CD4-positive, alpha-beta T cell treated with Interleukin-2 at 100 ng/mL for 4 hours (primary cell): ENCODE measurements around the gene TULP4.
"Not testable (repeated sequence)": the region's sequence is repeated elsewhere in the genome, so short reads cannot be mapped to it uniquely, and the experiment has no call there.

ENCODE experiments used
- DNase-seq: peaks from one replicate; pipeline ENCODE4 v3.0.0-alpha.2; 2020; ENCODE audit warnings: low spot score

Gene TULP4

DNA sequence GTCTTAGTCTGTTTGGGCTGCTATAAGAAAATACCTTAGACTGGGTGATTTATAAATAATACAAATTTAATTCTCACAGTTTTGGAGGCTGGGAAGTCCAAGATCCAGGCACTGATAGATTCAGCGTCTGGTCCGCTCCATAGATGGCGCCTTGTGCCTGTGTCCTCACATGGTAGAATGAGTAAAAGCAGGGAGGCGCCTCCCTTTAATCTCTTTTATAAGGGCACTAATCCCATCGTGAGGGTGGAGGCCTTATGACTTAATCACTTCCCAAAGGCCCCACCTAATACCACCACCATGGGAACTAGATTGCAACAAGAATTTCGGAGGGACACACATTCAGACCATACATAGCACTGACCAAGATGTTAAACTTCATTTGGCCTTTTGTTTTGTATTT is 156.4 kb downstream of the TULP4 start:
- no peak for DNase-seq

DNA sequence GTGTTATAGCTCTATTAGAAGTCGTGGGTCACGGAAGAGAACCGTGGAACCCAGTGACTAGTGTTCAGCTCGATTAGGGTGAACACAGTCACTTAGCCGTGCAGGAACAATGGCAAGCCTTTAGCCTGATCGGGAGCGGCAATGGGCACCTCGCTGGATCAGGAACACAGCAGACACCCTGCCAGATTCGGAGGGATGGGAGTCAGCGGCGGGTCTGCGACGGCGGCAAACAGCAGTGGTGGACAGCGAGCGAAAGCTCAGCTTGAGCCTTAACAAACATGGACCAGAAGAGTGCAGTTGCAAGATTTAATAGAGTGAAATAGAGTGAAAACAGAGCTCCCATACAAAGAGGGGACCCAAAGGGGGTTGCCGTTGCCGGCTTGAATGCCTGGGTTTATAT is 157.8 kb downstream of the TULP4 start:
- not testable (repeated sequence) for DNase-seq

DNA sequence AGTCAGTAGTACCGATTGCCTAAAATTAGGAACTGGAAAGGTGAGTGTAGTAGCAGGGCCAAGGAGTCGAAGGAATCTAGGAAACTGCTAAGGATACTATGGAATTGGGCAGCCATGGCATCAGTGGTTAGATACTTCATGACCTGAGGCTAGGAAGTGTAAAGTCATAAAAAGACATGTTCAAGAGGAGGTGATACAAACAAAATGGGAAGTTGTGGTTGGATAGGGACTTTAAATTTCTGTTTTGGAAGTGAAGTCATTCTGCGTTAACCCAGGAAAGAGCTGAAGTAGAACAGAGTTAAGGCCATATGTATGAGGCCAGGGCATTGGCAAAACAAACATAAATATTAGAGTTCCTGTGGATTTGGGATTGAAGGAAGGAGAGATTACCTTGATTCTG is 159.1 kb downstream of the TULP4 start:
- DNase-seq: no peak

DNA sequence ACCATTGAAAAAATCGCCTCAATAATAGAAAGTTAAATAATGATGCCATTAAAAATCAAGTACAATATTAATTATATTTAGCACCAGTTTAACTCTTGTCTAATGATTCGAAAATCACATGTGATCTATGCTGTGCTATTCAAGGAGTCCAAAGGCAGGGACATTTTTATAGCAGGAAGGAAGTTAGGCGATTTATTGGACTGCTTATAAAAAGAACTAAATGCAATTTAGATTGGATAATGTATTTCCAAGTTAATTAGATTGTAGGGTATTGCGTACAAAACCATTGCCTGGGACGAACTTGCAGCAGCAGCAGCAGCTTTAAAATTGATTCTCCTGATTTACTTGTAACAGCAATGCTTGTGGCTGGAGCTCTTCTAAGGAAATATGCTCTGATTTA is 160.2 kb downstream of the TULP4 start:
- DNase-seq: no peak

DNA sequence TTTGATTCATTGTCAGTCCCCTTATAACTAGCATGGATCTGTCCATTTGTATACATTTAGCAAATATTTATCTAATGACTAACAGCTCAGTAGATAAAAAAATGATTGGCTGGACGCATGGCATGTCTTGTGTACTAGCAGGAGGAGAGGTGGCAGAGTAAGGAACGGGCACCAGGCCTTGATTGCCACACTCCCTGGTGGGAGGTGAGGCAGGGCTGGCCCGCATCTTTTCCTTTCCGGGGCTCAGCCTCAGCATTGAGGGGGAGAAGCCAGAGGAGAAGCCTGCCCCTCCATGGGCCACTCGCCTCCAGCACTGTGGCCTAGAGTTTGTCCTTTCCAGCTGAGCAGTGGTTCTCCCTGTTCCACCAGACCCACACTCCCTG is 162.7 kb downstream of the TULP4 start:
- DNase-seq: no peak

DNA sequence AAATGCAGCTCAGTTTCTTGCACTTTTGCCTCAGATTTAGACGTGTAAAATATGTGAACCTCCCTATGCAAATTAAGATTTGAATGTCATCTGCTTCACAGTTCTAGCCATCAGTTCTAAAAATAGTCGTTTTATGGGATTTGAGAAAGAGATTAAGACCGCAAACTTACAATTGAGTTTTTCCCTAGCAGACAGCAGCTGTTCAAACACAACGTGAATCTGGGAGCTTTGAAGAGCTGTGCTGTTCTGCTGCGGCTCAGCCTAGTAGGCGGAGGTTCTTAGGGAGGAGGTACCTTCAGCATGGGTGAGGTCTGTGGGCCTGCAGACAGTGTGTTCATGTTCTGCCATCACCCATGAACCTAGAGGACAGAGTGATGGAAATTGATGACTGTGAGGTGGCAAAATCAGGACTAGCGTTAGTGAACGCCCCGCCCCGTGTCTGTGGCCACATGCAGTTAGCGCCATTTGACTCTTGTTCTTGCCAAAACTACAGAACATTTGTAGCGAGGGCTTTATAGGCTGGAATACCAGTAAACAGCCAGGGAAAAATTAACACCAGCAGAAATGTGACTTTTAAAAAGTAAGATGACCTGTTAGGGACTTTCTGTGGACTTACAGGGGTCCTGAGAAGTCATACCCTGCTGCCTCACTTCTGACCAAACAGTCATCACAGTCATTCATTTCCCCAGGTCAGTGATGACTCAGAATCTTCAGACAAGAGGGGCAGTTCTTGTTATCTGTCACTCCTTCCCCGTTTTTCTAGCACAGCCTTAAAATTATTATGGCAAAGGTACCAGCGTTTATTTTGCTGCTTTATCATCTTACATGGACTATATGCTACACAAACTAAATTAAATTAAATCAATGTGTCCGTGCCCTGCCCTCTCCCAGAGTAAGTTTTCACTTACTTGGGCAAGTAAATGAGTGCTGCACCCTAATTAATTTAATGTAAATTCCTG is 163.4 kb downstream of the TULP4 start:
- no peak for DNase-seq

DNA sequence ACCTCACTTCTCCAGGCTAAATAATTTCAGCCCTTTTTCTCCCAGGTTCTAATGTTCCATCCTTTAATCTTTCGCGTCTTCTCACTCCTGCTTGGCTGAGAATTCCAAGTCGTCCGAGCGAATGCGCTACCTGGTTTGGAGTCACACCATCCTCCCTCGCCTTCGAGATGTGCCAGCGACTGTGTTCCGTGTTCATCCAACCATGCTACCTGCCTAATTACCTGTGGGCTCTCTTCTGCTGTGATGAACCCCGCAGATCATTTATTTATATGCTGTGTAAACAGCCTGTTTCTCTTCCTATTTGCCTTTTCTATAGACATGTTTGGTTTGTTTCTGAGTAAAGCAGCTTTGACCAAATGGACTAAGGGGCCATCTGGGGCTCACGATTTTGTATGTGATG is 164.1 kb downstream of the TULP4 start:
- DNase-seq: no peak

DNA sequence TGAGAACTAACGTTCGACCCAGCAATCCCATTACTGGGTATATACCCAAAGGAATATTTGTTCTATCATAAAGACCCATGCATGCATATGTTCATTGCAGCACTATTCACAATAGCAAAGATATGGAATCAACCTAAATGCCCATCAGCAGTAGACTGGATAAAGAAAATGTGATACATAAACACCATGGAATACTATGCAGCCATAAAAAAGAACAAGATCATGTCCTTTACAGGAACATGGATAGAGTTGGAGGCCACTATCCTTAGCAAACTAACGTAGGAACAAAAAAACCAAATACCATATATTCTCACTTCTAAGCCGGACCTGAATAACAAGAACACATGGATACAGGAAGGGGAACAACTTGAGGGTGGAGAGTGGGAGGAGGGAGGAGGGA is 165.5 kb downstream of the TULP4 start:
- DNase-seq: not testable (repeated sequence)

DNA sequence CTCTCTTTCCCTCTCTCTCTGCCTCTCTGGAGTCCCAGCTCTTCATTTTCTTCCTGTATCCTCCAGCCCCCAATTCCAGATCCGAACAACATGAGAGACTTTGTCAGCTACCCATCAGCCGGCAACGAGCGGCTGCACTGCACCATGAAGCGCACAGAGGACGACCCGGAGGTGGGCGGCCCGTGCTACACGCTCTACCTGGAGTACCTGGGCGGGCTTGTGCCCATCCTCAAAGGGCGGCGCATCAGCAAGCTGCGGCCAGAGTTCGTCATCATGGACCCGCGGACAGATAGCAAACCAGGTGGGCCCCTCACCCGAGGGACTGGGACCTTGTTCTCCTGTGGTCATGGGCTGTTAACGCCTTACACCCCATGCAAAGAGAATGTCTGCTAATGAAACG is 168.7 kb downstream of the TULP4 start:
- no peak for DNase-seq

DNA sequence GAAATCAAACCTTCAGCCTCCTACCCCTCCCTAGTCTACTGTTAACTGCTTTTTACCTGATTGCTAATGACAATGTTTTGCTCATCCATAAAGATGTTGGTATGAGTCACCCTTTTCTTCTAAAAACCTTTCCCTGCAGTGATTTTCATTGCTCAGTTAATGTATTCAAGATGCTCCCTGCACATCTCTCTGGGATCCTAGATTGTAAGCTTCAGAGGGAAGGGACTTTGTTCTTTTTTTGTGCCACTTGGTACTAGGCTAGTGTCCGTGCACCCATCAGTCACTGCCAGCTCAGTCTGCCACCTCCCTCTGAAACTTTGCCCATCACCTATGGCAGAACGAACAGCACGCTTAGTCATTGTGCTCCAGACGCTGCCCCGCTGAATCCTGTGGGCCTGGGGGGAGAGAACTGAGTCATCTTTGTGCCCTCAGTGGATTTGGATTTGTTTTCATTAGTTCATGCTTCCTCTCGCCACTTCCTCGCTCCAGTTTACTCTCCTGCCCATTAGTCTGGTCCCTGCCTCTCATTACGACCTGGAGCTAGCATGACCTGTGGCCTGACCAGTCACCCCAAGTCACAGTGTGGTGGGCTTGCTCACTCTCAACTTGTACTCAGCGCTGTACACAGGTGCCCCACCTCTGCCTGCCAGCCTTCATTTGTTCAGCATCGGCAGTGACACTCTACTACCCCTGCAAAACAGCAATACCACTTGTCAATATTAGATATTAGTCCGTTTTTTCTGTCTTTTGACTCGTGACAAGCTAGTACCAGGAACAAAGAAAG is 169.6 kb downstream of the TULP4 start:
- DNase-seq: no peak

DNA sequence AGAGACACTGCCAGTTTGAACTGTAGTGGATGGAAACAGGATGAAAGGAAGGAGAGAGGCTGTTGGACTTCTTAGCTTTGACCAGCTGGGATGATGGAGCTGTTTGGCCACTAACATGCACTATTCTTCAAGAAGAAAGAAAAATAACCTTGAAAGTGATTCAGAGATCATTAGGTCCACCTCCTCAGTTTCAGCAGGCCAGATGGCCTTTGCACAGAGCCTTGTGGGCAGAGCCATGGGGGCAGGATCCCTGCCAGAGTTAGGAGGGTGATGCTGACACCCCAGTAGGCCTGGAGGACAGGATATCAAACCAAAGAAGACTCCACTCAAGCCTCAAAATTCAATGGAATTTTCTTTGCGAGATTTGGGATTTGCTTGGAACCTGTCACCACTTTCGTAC is 173.2 kb downstream of the TULP4 start:
- DNase-seq: no peak

DNA sequence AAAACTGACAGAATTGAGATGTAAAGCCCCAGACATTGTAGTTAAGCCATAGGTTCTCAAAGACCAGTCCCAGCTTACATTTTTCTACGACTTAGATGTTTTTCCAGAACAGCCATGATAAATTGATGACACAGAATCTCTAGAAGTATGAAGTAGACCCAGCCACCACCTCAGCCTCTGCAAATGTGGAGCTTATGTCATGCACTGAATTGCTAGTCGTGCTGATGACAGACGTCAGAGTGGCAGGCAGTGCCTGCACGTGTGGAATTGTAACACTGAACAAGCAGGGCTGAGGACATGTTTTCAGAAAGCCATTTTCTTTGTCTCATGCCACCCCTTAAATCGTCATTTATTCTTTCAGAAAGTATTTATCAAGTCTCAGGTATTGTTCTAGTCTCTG is 175.2 kb downstream of the TULP4 start:
- no peak for DNase-seq

DNA sequence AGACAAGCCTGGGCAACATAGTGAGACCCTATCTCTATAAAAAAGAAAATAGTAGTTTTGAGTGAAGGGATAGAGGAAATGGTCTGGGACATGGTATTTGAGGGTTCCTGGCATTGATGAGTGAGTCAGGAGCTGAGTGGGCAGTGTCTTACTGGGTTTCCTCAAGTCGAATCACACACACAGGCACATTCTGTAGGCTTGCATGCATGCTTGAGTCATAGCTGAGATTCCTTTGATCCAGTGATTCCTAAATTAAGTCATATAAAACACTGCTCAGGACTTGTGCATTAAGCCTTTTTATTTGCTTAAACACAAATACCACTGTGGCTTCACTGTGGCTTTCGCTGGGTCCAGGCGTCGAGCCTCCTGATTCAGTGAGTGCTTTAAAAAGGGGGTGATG is 175.8 kb downstream of the TULP4 start:
- DNase-seq: no peak

DNA sequence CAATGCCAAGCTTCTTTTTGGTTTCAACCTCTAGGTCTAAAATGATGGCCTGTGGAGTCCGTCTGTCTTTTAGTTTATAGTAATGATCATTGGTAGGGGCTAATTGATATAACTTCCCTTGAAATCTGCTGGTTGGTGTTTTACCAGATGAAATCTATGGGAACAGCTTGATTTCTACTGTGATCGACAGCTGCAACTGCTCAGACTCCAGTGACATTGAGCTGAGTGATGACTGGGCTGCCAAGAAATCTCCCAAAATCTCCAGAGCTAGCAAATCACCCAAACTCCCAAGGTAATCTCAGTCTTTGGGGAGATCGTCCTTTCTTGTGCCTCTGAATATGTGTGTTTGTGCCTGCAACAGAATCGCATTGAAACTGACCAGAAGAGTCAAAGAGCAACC is 177.2 kb downstream of the TULP4 start:
- DNase-seq: no peak

DNA sequence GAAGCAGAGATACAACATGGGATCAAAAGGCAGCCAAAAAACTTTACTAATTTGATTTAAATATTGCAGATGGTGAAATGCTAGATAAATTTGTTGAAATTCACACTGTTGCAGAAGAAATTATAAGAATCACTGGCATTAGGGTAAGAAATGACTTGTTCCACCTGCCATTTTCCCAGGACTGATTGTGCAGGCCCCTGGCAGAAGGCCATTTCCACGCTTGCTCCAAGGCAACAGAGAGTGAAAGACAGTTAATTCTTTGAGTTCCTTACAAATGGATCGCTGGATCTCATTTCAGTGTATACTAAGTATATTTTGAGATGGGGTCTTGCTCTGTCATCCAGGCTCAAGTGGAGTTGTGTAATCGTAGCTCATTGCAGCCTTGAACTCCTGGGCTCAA is 180.6 kb downstream of the TULP4 start:
- DNase-seq: no peak

DNA sequence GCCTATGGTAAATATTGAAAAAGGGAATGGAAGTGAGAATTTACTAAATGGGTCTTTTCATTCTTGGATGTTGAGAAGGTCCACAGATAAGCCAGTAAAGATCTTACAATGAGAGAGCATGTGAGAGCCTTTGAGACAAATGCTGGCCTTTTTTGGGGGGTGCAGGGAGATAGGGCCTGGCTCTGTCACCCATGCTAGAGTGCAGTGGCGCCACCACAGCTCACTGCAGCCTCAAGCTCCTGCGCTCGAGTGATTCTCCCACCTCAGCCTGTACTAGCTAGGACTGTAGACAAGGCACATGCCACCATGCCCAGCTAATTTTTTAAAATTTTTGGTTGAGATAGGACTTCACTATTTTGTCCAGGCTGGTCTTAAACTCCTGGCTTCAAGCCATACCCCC is 184.4 kb downstream of the TULP4 start:
- no peak for DNase-seq

DNA sequence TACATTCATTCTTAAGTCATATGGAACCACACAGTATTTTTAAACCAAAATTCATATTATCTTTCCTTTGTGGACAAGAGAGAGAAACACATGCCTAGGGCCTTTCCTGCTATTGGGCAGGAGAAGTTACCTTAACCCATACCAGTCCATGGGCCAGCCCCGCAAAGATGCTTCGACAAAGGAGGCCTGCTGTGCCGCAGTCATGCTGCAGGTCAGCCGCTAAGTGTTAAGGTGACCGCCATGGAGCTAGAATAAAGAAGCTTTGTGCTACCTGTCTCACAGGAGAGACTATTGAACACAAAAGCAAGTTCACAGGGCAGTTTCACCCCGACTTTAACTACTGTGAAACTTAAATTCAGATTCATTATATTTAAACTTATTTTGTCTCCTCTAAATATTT is 185.4 kb downstream of the TULP4 start:
- no peak for DNase-seq

DNA sequence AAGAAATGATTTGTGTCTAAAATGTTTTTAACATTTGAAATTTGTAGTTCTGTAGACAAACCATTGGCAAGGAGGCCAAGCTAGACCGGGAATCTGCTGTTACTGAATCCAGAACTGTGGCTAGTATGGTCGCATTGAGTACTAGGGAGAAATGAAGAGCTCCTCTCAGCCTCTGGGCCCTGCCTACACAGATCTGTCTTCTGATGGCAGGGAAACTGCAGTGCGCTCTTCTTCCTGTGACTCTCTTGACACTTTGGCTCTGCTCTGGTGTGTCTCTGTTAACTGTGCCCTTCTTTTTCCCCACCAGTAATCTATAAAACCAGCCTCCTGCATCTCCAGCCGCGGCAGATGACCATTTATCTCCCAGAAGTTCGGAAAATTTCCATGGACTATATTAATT is 186.1 kb downstream of the TULP4 start:
- no peak for DNase-seq

DNA sequence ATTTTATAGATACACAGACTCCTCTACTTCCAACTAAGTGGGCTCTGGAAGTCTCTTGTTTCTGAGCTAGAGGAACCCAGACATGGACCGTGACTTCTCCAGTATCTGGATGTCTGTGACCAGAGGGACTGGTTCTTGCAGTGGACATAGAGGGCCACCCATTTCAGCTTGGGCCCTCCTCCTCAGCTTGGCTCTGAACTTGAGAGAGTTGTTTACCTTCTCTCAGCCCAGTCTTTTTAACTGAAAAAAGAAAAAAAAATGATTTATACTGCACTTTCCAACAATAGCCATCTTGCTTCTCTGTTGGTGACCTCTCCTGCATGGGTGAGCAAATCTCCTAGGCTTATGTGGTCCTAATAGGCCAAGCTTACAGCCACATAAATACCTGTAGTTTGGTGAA is 187.3 kb downstream of the TULP4 start:
- no peak for DNase-seq

DNA sequence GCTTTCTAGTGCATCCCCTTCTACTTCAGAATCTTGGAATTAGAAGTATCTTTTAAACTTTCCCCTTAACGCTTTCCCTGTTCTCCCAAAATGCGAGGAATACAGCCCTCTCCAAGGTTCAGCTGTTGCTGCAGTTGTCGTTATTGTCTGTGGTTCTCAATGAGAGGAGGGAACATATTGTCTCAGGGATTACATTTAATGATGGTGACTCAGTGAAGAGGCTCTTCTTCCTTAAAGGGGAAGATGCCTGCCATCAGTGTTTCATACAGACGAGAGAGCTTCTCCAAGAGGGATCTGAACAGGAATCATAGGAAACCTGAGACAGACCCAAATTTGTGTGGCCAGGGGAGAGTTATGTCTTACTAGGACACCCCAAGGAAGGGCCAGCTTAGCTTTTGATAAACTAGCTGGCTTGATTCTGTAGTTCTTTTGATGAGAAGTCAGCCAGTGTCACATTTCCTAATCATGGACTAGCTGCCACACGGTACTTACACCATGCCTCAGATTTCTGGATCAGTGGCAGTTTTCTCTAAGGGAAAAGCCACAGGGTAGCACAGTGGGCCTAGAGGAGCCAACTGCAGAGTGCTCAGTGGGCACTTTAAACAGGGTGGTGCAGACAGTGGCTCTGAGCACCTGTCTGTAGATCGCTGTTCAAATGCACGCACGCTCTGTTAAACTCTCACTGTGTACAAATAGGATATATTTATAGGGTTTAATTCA is 187.9 kb downstream of the TULP4 start:
- no peak for DNase-seq

DNA sequence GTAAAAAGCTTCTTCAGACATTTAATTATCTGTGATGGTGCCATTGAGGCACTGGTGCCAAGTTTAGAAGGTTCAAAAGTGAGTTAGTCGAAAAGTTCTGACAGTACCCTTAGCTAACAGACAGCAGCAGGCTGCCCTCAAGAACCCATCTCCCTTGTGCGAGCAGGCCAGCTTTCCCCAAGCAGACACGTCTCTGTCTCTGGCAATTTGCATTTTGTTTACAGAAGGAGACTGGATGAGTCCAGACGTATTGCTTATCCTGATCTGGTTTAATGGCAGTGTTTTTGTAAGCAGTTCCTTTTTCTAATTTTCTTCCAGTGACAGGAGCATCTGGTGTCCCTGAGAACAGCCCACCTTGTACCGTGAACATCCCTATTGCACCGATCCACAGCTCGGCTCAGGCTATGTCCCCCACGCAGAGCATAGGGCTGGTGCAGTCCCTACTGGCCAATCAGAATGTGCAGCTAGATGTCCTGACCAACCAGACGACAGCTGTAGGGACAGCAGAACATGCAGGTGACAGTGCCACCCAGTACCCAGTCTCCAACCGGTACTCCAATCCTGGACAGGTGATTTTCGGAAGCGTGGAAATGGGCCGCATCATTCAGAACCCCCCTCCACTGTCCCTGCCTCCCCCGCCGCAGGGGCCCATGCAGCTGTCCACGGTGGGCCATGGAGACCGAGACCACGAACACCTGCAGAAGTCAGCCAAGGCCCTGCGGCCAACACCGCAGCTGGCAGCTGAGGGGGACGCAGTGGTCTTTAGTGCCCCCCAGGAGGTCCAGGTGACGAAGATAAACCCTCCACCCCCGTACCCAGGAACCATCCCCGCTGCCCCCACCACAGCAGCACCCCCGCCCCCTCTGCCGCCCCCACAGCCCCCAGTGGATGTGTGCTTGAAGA is 189.3 kb downstream of the TULP4 start:
- DNase-seq: no peak
